Thyroid gland (tissue), 4 donors: Measurements from ENCODE around the gene AOC1.

Source experiments
- POLR2A ChIP-seq, 2 donors: fragments of 450-650 bp; IDR thresholded peaks; one replicate each; pipeline ENCODE4 v1.6.1; 2017; ENCODE audit warnings: antibody characterized with exemption in 2 of 2, mild to moderate bottlenecking in 2 of 2, moderate library complexity in 1 of 2
- TF ChIP-seq, protein P1 (sequence below), 6 experiments: fragments of 200-600 bp in 3 of 6; fragments of 450-650 bp in 3 of 6; sonication (generic) in 3 of 6; IDR thresholded peaks; one replicate each; pipeline ENCODE4 v1.5.1; 2016 to 2019; ENCODE audit warnings: antibody characterized with exemption in 6 of 6, mild to moderate bottlenecking in 2 of 6, inconsistent platforms in 1 of 6, moderate library complexity in 1 of 6

DNA sequence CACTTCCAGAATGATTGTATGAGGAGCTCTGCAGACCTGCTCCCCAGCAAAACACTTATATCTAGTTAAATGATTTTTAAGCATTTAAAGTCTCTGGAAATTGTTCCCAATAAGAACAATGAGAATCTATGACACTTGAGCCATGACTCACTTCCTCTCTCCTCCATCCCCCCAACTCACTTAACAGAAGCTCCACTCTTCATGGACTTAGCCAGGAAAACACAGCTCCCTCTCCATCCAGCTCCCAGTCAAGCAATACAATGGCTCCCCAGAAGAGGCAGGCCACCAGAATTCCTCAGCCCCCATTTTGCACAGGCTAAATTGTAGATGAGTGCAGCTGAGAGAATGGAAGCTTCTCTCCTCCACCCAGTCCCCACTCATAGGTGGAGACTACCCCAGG is 27.0 kb downstream of the AOC1 start:
- TF ChIP-seq, protein P1, sequence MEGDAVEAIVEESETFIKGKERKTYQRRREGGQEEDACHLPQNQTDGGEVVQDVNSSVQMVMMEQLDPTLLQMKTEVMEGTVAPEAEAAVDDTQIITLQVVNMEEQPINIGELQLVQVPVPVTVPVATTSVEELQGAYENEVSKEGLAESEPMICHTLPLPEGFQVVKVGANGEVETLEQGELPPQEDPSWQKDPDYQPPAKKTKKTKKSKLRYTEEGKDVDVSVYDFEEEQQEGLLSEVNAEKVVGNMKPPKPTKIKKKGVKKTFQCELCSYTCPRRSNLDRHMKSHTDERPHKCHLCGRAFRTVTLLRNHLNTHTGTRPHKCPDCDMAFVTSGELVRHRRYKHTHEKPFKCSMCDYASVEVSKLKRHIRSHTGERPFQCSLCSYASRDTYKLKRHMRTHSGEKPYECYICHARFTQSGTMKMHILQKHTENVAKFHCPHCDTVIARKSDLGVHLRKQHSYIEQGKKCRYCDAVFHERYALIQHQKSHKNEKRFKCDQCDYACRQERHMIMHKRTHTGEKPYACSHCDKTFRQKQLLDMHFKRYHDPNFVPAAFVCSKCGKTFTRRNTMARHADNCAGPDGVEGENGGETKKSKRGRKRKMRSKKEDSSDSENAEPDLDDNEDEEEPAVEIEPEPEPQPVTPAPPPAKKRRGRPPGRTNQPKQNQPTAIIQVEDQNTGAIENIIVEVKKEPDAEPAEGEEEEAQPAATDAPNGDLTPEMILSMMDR (IDR thresholded peaks at IDR 0.05) = no peak
- TF ChIP-seq POLR2A (IDR thresholded peaks at IDR 0.05) = no peak
